Lower leg skin (tissue), 4 donors: ENCODE measurements around the gene TBXAS1. TPM values are rescaled to one million over a fixed set of nuclear protein-coding genes. Genes with fewer than 3 reads are reported as not detected.

Experiments used
- DNase-seq, 2 donors: peaks; one replicate each; pipeline ENCODE4 v3.0.0-alpha.2; 2019; ENCODE audit warnings: low spot score in 2 of 2
- H3K4me3 ChIP-seq: fragments of 200-600 bp; sonication (generic); 2 replicates; pipeline ENCODE4 v1.5.1; 2017; ENCODE audit warnings: mild to moderate bottlenecking, low read depth; ENCODE audit not compliant: poor library complexity, severe bottlenecking
- POLR2A ChIP-seq, 2 donors: fragments of 450-650 bp; IDR thresholded peaks; one replicate each; pipeline ENCODE4 v1.6.1; 2016 to 2017; ENCODE audit warnings: antibody characterized with exemption in 2 of 2, mild to moderate bottlenecking in 1 of 2, moderate library complexity in 1 of 2
- WGBS, 2 donors: methylation state at CpG; one replicate each; pipeline ENCODE4 v1.1.5; 2018; 5-methylcytosine and 5-hydroxymethylcytosine counted together
- intact Hi-C: fragments of 100-400 bp; cut with DNase I; formaldehyde crosslinking; loops from one replicate; pipeline ENCODE4 v1.15.0; 2023; ENCODE audit warnings: low total_unique reads
- total RNA-seq, 4 donors: library from RNA; depleted of rRNA; stranded (reverse); fragments of >200 nt; gene quantifications; one replicate each; pipeline ENCODE4 v1.1.0, GENCODE V29; 2016
- TF ChIP-seq, protein P1 (sequence below), 3 donors: fragments of 450-650 bp; IDR thresholded peaks; one replicate each; pipeline ENCODE4 v1.5.1; 2016; ENCODE audit warnings: antibody characterized with exemption in 3 of 3, mild to moderate bottlenecking in 3 of 3, moderate library complexity in 2 of 3

Gene TBXAS1
- total RNA-seq, 4 donors from 2014 or later: 0.91 to 9.9 (median 2.4) TPM

DNA sequence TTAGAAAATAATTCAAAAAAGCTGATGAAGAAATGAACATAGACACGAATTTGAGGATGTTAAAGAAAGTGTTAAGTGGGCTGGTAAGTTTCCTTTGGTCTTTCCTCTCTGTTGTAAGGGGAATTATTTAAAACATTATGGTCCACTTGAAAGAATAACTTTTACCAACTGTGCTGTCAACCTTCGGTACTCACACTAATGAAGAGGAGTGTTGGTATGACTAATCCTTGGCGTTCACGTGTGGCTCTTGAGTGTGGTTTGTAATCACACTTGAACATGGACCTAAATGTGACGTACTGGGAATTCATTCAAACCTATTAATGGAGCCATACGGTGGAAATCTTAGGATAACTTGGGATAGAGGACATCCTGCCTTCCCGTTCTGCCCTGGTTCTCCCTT, 41.3 kb downstream of the TBXAS1 start:
- no peak for TF ChIP-seq POLR2A (IDR thresholded peaks at IDR 0.05)
- TF ChIP-seq, protein P1, sequence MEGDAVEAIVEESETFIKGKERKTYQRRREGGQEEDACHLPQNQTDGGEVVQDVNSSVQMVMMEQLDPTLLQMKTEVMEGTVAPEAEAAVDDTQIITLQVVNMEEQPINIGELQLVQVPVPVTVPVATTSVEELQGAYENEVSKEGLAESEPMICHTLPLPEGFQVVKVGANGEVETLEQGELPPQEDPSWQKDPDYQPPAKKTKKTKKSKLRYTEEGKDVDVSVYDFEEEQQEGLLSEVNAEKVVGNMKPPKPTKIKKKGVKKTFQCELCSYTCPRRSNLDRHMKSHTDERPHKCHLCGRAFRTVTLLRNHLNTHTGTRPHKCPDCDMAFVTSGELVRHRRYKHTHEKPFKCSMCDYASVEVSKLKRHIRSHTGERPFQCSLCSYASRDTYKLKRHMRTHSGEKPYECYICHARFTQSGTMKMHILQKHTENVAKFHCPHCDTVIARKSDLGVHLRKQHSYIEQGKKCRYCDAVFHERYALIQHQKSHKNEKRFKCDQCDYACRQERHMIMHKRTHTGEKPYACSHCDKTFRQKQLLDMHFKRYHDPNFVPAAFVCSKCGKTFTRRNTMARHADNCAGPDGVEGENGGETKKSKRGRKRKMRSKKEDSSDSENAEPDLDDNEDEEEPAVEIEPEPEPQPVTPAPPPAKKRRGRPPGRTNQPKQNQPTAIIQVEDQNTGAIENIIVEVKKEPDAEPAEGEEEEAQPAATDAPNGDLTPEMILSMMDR (IDR thresholded peaks at IDR 0.05): no peak
- WGBS, 2 donors: 60 to 85% methylated on average over 7 of the region's 7 CpGs
- intact Hi-C loops: no loop called here

DNA sequence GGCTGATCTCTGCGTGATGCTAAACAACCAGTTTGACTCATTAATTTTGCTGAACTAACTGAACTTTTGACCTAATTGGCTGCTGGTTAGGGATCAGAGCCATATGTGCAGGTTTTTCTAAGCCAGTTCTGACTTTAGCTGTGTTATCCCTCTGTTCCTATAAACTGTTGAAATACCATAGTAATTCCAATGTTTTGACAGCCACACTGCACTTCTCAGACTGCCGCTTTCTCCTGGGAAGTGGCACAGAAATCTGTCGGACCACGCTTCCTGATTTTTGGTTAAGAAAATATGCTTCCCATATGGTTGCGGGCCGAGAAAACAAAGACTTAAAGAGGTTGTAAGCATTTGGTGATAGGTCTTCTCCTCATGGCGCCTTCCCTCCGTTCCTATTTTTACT, 42.3 kb downstream of the TBXAS1 start:
- 53 to 66% methylated on average over 8 of the region's 8 CpGs for WGBS, 2 donors
- no peak for TF ChIP-seq POLR2A (IDR thresholded peaks at IDR 0.05)
- TF ChIP-seq, protein P1 (IDR thresholded peaks at IDR 0.05): no peak
- intact Hi-C loops: no loop called here
- peak in 1 of 2 donors; percentile 39 for DNase-seq
- H3K4me3 ChIP-seq: no peak overlapping the region

More for the DNA sequence above, 41.3 kb downstream of the TBXAS1 start:
- H3K4me3 ChIP-seq: no peak overlapping the region
- peak in 1 of 2 donors; percentile 25 for DNase-seq

DNA sequence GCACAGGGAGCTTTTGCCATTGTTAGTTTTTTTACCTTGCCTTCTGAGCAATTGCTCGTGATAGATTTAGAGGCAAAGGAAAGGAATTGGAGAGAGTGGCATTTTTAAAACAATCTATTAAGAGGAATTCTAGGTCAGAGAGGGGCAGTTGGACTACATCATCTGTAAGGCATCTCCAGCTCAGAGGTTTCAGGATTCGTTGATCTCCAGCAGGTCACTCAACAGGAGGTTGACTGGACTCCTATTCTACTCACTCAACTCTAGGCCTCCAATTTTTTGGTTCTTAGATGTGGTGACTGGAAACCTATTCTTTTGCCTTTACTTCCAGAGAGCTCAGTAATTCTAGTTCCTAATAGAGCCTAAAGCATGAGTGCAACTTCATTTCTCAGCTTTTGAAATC, 42.8 kb downstream of the TBXAS1 start:
- 71 to 81% methylated on average over 2 of the region's 2 CpGs for WGBS, 2 donors
- no peak for TF ChIP-seq POLR2A (IDR thresholded peaks at IDR 0.05)
- TF ChIP-seq, protein P1 (IDR thresholded peaks at IDR 0.05): no peak
- no peak for DNase-seq
- intact Hi-C loops: no loop called here
- H3K4me3 ChIP-seq: no peak overlapping the region

DNA sequence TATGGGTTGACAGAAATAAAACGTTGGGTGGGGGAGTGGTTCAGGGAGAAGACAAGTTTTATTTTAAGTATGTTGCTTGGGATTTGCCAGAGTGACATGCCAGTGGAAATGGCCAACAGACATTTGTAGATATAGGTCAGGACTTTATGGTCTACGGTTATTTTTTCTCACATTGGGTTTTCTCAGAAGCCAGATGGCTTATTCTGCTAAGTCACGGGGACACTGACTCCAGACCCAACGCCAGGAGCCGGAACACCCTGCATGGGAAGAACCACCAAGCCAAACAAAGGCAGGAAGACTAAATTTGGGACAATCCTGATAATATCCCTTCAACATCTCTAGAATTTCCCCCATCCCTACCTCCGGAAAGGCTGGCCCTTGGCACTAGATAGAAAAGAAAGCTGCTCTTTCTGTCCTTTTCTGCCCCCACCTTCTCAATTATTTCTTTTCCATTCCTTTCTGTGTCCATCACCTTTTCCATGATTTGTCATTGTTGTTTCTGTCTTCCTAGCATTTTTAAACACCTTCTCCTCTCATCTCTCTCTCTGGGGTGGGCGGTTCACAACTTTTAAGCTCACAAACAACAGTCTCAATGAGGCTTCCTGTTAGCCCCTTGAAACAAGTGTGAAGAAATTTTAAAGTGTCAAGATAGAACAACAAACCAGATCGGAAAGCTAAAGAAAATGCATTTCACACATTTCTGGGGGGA, 44.7 kb downstream of the TBXAS1 start:
- peak in 1 of 2 donors; percentile 17 for DNase-seq
- TF ChIP-seq, protein P1 (IDR thresholded peaks at IDR 0.05): no peak
- no peak for TF ChIP-seq POLR2A (IDR thresholded peaks at IDR 0.05)
- WGBS, 2 donors: 77 to 84% methylated on average over 8 of the region's 8 CpGs
- intact Hi-C loops: no loop called here
- no peak overlapping the region for H3K4me3 ChIP-seq

DNA sequence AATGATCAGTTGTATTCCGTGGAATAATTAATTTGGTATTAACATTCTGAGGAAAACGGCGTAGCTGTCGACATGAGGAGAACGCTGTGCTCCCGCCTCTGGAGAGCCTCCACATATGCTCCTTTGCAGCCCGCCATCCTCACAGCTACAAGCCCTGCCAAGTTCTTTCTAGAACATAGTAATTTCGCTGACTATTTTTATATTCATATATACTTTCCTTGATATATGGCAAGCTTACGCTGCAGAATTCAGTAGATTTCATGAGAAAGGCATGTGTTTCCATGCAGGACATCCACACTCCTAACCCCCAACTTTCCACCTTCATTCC, 45.2 kb downstream of the TBXAS1 start:
- no peak for TF ChIP-seq POLR2A (IDR thresholded peaks at IDR 0.05)
- TF ChIP-seq, protein P1 (IDR thresholded peaks at IDR 0.05): no peak
- peak in 1 of 2 donors; percentile 20 for DNase-seq
- intact Hi-C loops: no loop called here
- H3K4me3 ChIP-seq: no peak overlapping the region
- 74 to 79% methylated on average over 9 of the region's 9 CpGs for WGBS, 2 donors

GRCh38 chr7:139875821-139876241, 46.8 kb downstream of the TBXAS1 start:
- peak in 1 of 2 donors; percentile 32 for DNase-seq
- TF ChIP-seq POLR2A (IDR thresholded peaks at IDR 0.05): no peak
- TF ChIP-seq, protein P1 (IDR thresholded peaks at IDR 0.05): no peak
- intact Hi-C loops: no loop called here
- H3K4me3 ChIP-seq: no peak overlapping the region
- 60 to 62% methylated on average over 7 of the region's 7 CpGs for WGBS, 2 donors
